ENCODE measurements around the gene SNRPF.

Gene SNRPF

DNA sequence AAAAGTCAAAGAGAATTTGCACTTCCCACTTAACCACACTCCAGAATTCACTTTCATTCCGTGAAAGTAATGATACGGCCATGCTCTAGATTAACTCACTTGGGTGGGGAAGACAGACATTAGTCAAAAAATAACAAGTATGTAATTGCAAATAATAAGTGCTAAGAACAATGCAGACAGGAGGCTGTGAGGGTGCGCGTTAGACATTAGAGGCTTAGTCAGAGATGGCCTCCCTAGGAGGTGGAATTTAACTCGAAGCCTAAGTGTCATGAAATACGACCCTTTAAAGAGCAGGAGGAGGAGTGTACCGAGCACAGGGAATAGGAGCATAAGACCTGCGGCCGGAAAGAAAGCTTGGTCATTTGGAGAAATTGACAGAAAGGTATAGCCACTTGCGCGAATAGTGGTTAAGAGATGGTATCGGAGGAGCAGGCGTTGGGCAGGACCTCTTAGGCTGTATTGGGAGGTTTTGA lies 628 bp downstream of the SNRPF start:
- no peak for DNase-seq (ENCODE audit: low read depth in 3 of 3)

- DNase-seq (ENCODE audit: low read depth in 3 of 3), result no peak
These were observed 1.4 kb downstream of the SNRPF start for GRCh38 chr12:95859947-95860850.

- DNase-seq (ENCODE audit: low read depth in 3 of 3), result no peak
These were observed 3.3 kb downstream of the SNRPF start for GRCh38 chr12:95862038-95862437.

DNA sequence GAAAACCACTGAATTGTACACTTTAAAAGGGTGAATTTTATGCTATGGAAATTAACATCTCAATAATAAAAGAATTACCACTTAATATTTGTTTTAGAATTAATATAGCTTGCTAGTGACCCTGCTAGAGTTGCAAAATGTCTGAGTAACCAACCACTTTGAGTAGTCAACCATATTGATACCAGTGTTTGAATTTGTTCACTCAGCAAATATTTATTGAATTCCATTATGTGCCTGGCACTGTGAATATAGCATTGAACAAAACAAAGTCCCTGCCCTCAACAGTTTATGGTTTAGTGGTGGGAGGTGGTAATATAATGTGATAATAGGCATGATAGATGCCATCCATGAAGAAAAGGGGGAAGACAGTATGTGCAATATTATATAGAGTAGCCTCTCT lies 4.6 kb downstream of the SNRPF start:
- no peak for DNase-seq (ENCODE audit: low read depth in 3 of 3)

- DNase-seq (ENCODE audit: low read depth in 3 of 3), result no peak
These were observed 12.1 kb downstream of the SNRPF start for GRCh38 chr12:95870897-95871296.

GRCh38 chr12:95874452-95874851 lies 15.7 kb downstream of the SNRPF start:
- no peak for DNase-seq (ENCODE audit: low read depth in 3 of 3)

GRCh38 chr12:95877622-95878021 lies 18.9 kb downstream of the SNRPF start:
- DNase-seq (ENCODE audit: low read depth in 3 of 3), result no peak

- no peak for DNase-seq (ENCODE audit: low read depth in 3 of 3)
These were observed 22.1 kb downstream of the SNRPF start for GRCh38 chr12:95880895-95881294.

DNA sequence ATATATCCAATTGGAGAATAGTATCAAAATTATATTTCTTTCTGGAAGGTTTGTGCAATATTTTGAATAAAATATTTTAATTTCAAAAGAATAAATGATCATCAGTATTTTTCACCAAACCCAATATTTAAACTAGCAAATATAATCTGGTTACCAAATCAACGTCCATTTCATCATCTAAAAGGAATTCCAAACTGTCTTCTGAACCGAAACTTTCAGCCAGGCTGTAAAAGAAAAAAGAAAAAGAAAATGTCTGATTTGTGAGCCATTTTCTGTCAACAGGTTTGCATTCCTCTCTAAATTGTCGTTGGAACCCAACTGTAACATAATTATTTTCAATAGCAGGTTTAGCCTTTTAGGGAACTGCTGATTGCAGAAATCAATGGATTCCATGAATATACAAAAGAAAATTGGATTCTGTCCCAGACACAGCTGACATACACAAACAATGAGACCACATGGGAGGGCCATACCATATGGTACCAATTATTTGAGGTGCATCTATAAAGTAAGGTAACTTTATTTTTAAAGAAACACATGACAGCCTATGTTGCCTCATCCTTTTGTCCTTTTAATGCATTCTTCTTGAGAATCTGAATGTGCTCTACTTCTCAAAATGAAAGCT lies 22.7 kb downstream of the SNRPF start:
- no peak for DNase-seq (ENCODE audit: low read depth in 3 of 3)

GRCh38 chr12:95882080-95882479 lies 23.3 kb downstream of the SNRPF start:
- DNase-seq (ENCODE audit: low read depth in 3 of 3), result no peak

DNA sequence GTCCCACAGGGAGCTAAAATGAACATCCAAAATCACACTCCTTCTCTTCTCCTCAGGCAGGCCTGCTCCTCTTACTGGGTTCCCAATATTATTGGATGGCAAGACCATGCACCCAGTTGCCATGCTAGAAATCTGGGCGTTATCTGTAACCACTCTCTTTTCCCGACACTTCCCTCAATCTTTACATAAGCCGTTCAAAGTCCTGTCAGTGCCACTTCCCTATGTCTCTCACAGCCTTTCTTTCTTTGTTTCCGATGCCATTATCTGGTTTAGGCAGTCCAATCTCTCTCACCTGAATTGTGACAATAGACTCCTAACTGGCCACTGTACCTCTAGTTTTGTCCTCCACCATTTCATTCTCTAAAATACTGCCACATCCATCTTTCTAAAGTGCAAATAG lies 24.1 kb downstream of the SNRPF start:
- DNase-seq (ENCODE audit: low read depth in 3 of 3), result no peak

DNA sequence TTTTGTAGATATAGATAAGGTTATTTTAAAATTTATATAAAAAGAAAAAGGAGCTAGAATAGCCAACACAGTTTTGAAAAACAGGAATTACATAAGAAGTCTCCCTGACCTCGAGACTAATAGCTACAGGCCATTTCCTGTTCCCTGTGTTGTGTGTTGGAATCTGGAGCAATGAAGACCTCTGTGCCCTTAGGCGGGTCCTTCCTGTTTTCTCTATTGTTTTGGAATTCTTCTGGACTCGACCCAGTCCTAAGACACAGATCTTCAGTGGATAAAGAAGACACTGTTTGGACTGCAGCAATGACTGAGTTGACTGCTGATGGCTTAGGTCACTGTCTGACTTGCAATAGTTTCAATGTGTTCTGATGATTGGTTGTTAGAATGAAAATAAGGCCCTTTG lies 26.2 kb downstream of the SNRPF start:
- no peak for DNase-seq (ENCODE audit: low read depth in 3 of 3)

GRCh38 chr12:95887311-95887710 lies 28.6 kb downstream of the SNRPF start:
- DNase-seq (ENCODE audit: low read depth in 3 of 3), result no peak

GRCh38 chr12:95890958-95891357 lies 32.2 kb downstream of the SNRPF start:
- no peak for DNase-seq (ENCODE audit: low read depth in 3 of 3)

GRCh38 chr12:95896846-95897245 lies 38.1 kb downstream of the SNRPF start:
- no peak for DNase-seq (ENCODE audit: low read depth in 3 of 3)

GRCh38 chr12:95898081-95898480 lies 39.3 kb downstream of the SNRPF start:
- DNase-seq (ENCODE audit: low read depth in 3 of 3), result no peak

- DNase-seq (ENCODE audit: low read depth in 3 of 3), result no peak
These were observed 49.8 kb downstream of the SNRPF start for GRCh38 chr12:95908573-95908972.

DNA sequence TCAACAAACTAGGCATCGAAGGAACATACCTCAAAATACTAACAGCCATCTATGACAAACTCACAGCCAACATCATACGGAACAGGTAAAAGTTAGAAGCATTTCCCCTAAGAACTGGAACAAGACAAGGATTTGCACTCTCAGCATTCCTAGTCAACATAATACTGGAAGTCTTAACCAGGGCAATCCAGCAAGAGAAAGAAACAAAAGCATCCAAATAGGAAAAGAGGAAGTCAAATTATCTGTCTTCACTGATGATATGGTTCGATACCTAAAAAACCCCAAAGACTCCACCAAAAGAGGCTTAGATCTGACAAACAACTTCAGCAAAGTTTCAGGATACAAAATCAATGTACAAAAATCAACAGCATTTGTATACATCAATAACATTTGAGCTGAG lies 51.1 kb downstream of the SNRPF start:
- no peak for DNase-seq (ENCODE audit: low read depth in 3 of 3)

All from stimulated activated CD4-positive, alpha-beta T cell treated with anti-CD3 and anti-CD28 coated beads, TNF-alpha, amount 100 ng/mL, for 48 hours (primary cell).